ENCODE data around the gene BOLA1. TPM values are rescaled to one million over a fixed set of nuclear protein-coding genes. Genes with fewer than 3 reads are reported as not detected.

BOLA1 gene
- total and polyA plus RNA-seq, 2 of the 13 experiments (the other 11 are each of a cell fraction or from before 2014, with no cell fraction given): 3.2 to 4.2 TPM

- TF ChIP-seq ZNF280D (CRISPR knock-in tag; IDR thresholded peaks at IDR 0.05) (no peak), YY1 (IDR thresholded peaks at IDR 0.05; ENCODE audit: insufficient read depth, insufficient replicate concordance, low read depth, low read length) (peak; percentile 36), ZNF143 (CRISPR knock-in tag; IDR thresholded peaks at IDR 0.05) (no peak), SP1 (IDR thresholded peaks at IDR 0.05) (no peak), SP1 (CRISPR knock-in tag; IDR thresholded peaks at IDR 0.05) (peak; percentile 59), ZFX (CRISPR knock-in tag; IDR thresholded peaks at IDR 0.05; ENCODE audit: low read depth) (peak; percentile 83), ZFYVE20 (CRISPR knock-in tag; IDR thresholded peaks at IDR 0.05; ENCODE audit: borderline replicate concordance, low read depth) (no peak; the same call in 1 of the 2 replicates), TFDP1 (CRISPR knock-in tag; IDR thresholded peaks at IDR 0.05; ENCODE audit: borderline replicate concordance) (0 out of 2 replicates have a peak, but pooled peaks have one; percentile 20), NR1H2 (CRISPR knock-in tag; IDR thresholded peaks at IDR 0.05; ENCODE audit: borderline replicate concordance, low read depth) (no peak), FOXO1 (CRISPR knock-in tag; IDR thresholded peaks at IDR 0.05) (peak; percentile 51; the same call in 1 of the 2 replicates), ELF4 (CRISPR knock-in tag; IDR thresholded peaks at IDR 0.05; ENCODE audit: borderline replicate concordance) (0 out of 2 replicates have a peak, but pooled peaks have one; percentile 23), PHF8 (CRISPR knock-in tag; IDR thresholded peaks at IDR 0.05) (peak; percentile 56)
- TF ChIP-seq, protein P1, sequence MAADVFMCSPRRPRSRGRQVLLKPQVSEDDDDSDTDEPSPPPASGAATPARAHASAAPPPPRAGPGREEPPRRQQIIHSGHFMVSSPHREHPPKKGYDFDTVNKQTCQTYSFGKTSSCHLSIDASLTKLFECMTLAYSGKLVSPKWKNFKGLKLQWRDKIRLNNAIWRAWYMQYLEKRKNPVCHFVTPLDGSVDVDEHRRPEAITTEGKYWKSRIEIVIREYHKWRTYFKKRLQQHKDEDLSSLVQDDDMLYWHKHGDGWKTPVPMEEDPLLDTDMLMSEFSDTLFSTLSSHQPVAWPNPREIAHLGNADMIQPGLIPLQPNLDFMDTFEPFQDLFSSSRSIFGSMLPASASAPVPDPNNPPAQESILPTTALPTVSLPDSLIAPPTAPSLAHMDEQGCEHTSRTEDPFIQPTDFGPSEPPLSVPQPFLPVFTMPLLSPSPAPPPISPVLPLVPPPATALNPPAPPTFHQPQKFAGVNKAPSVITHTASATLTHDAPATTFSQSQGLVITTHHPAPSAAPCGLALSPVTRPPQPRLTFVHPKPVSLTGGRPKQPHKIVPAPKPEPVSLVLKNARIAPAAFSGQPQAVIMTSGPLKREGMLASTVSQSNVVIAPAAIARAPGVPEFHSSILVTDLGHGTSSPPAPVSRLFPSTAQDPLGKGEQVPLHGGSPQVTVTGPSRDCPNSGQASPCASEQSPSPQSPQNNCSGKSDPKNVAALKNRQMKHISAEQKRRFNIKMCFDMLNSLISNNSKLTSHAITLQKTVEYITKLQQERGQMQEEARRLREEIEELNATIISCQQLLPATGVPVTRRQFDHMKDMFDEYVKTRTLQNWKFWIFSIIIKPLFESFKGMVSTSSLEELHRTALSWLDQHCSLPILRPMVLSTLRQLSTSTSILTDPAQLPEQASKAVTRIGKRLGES (CRISPR knock-in tag; IDR thresholded peaks at IDR 0.05; ENCODE audit: borderline replicate concordance): peak; percentile 69; the same call in 1 of the 2 replicates
- TF ChIP-seq, protein P2, sequence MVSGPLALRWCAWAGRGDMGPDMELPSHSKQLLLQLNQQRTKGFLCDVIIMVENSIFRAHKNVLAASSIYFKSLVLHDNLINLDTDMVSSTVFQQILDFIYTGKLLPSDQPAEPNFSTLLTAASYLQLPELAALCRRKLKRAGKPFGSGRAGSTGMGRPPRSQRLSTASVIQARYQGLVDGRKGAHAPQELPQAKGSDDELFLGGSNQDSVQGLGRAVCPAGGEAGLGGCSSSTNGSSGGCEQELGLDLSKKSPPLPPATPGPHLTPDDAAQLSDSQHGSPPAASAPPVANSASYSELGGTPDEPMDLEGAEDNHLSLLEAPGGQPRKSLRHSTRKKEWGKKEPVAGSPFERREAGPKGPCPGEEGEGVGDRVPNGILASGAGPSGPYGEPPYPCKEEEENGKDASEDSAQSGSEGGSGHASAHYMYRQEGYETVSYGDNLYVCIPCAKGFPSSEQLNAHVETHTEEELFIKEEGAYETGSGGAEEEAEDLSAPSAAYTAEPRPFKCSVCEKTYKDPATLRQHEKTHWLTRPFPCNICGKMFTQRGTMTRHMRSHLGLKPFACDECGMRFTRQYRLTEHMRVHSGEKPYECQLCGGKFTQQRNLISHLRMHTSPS (CRISPR knock-in tag; IDR thresholded peaks at IDR 0.05; ENCODE audit: low read depth): peak; percentile 27; the same call in 1 of the 2 replicates
- TF ChIP-seq, protein P3, sequence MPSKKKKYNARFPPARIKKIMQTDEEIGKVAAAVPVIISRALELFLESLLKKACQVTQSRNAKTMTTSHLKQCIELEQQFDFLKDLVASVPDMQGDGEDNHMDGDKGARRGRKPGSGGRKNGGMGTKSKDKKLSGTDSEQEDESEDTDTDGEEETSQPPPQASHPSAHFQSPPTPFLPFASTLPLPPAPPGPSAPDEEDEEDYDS (CRISPR knock-in tag; IDR thresholded peaks at IDR 0.05): peak; percentile 98
- TF ChIP-seq, protein P4, sequence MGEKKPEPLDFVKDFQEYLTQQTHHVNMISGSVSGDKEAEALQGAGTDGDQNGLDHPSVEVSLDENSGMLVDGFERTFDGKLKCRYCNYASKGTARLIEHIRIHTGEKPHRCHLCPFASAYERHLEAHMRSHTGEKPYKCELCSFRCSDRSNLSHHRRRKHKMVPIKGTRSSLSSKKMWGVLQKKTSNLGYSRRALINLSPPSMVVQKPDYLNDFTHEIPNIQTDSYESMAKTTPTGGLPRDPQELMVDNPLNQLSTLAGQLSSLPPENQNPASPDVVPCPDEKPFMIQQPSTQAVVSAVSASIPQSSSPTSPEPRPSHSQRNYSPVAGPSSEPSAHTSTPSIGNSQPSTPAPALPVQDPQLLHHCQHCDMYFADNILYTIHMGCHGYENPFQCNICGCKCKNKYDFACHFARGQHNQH (CRISPR knock-in tag; IDR thresholded peaks at IDR 0.05): no peak; the same call in 1 of the 2 replicates
Measured at GRCh38 chr1:149886396-149887195, 12.8 kb upstream of the BOLA1 start (continued).

All from HepG2 (cell line).